ENCODE data around the gene OSER1. TPM values are rescaled to one million over a fixed set of nuclear protein-coding genes. Genes with fewer than 3 reads are reported as not detected.

Gene OSER1
- total RNA-seq, 1 experiment from 2014 or later, result 50.5 TPM

GRCh38 chr20:44153636-44154043, 56.9 kb downstream of the OSER1 start:
- intact Hi-C loops (cut with micrococcal nuclease; ENCODE audit: unreplicated experiment), result no loop called here
- Histone ChIP-seq H3K36me3 (ENCODE audit: insufficient read depth, low read length, poor library complexity, severe bottlenecking) (no peaks in the 10 kb centered on the region), H3K4me3 (ENCODE audit: low read depth, low read length, poor library complexity, severe bottlenecking) (no peak overlapping the region), H3K27ac (ENCODE audit: low read depth, low read length, poor library complexity, severe bottlenecking) (no peak overlapping the region), H3K9me3 (ENCODE audit: low read depth, low read length, poor library complexity, severe bottlenecking) (no peaks in the 10 kb centered on the region), H3K4me1 (ENCODE audit: insufficient read depth, low read length, poor library complexity, severe bottlenecking) (no peaks in the 10 kb centered on the region), H3K27me3 (replicated peaks; ENCODE audit: insufficient read depth, low read depth, low read length, poor library complexity) (no peaks in the 10 kb centered on the region)
- BruUV-seq (replicated peaks), result no TSS peak
- ChIA-PET CTCF (interaction anchor here (0.8 kb wide), 1 partner anchor 37 kb away, joined by 3 read pairs; no protein-coding TSS in a partner anchor), POLR2A (ENCODE audit: low non-redundant PET) (no interaction called here)
- DNase-seq (ENCODE audit: low spot score), result no peak
- no peak for TF ChIP-seq EZH2 (IDR thresholded peaks at IDR 0.05; ENCODE audit: borderline replicate concordance, low read depth, low read length, poor library complexity, severe bottlenecking)
- TF ChIP-seq CTCF (conservative IDR thresholded peaks at IDR 0.05; ENCODE audit: low read depth, low read length), result no peak

- TF ChIP-seq EZH2 (IDR thresholded peaks at IDR 0.05; ENCODE audit: borderline replicate concordance, low read depth, low read length, poor library complexity, severe bottlenecking) (no peak), CTCF (conservative IDR thresholded peaks at IDR 0.05; ENCODE audit: low read depth, low read length) (no peak)
- BruUV-seq (replicated peaks), result no TSS peak
- no peak overlapping the region for H3K27ac ChIP-seq (ENCODE audit: low read depth, low read length, poor library complexity, severe bottlenecking)
- intact Hi-C loops (cut with micrococcal nuclease; ENCODE audit: unreplicated experiment), result no loop called here
- H3K4me3 ChIP-seq (ENCODE audit: low read depth, low read length, poor library complexity, severe bottlenecking), result no peak overlapping the region
- POLR2A ChIA-PET (ENCODE audit: low non-redundant PET), result no interaction called here
- H3K27me3 ChIP-seq (replicated peaks; ENCODE audit: insufficient read depth, low read depth, low read length, poor library complexity), result no peaks in the 10 kb centered on the region
- H3K4me1 ChIP-seq (ENCODE audit: insufficient read depth, low read length, poor library complexity, severe bottlenecking), result no peaks in the 10 kb centered on the region
- no peaks in the 10 kb centered on the region for H3K36me3 ChIP-seq (ENCODE audit: insufficient read depth, low read length, poor library complexity, severe bottlenecking)
- no peaks in the 10 kb centered on the region for H3K9me3 ChIP-seq (ENCODE audit: low read depth, low read length, poor library complexity, severe bottlenecking)
- DNase-seq (ENCODE audit: low spot score), result no peak
- CTCF ChIA-PET, result no interaction called here
Observed at GRCh38 chr20:44151621-44152416, 58.8 kb downstream of the OSER1 start.

GRCh38 chr20:44146272-44146671, 64.3 kb downstream of the OSER1 start:
- CTCF ChIA-PET, result interaction anchor here (0.7 kb wide), 1 partner anchor 108 kb away, joined by 5 read pairs; no protein-coding TSS in a partner anchor
- H3K9me3 ChIP-seq (ENCODE audit: low read depth, low read length, poor library complexity, severe bottlenecking), result no peaks in the 10 kb centered on the region
- POLR2A ChIA-PET (ENCODE audit: low non-redundant PET), result no interaction called here
- DNase-seq (ENCODE audit: low spot score), result no peak
- no peak for TF ChIP-seq CTCF (conservative IDR thresholded peaks at IDR 0.05; ENCODE audit: low read depth, low read length)
- no peak for TF ChIP-seq EZH2 (IDR thresholded peaks at IDR 0.05; ENCODE audit: borderline replicate concordance, low read depth, low read length, poor library complexity, severe bottlenecking)
- H3K4me3 ChIP-seq (ENCODE audit: low read depth, low read length, poor library complexity, severe bottlenecking), result no peak overlapping the region
- no peak overlapping the region for H3K27ac ChIP-seq (ENCODE audit: low read depth, low read length, poor library complexity, severe bottlenecking)
- H3K27me3 ChIP-seq (replicated peaks; ENCODE audit: insufficient read depth, low read depth, low read length, poor library complexity), result no peaks in the 10 kb centered on the region
- no peaks in the 10 kb centered on the region for H3K4me1 ChIP-seq (ENCODE audit: insufficient read depth, low read length, poor library complexity, severe bottlenecking)
- no TSS peak for BruUV-seq (replicated peaks)
- H3K36me3 ChIP-seq (ENCODE audit: insufficient read depth, low read length, poor library complexity, severe bottlenecking), result no peaks in the 10 kb centered on the region
- intact Hi-C loops (cut with micrococcal nuclease; ENCODE audit: unreplicated experiment), result no loop called here

Other genes with a start within 250 kb of the OSER1 start
- 1.0 and 1.1 TPM in 2 replicates for gene JPH2, start 23.6 kb downstream of the OSER1 start, total RNA-seq (2021)
- 0.54 and 0.68 TPM in 2 replicates for gene GDAP1L1, start 36.5 kb upstream of the OSER1 start, total RNA-seq (2021)
- 5.7 TPM in 2 replicates for gene FITM2, start 100.4 kb upstream of the OSER1 start, total RNA-seq (2021)
- not detected in 2 replicates for gene R3HDML, start 126.3 kb upstream of the OSER1 start, total RNA-seq (2021)
- gene HNF4A, start 144.9 kb upstream of the OSER1 start, total RNA-seq (2021), result not detected in 2 replicates

Measured in A673 (cell line).